ENCODE data around the gene BMP7. TPM values are rescaled to one million over a fixed set of nuclear protein-coding genes. Genes with fewer than 3 reads are reported as not detected.

Gene BMP7
- total and polyA plus RNA-seq, 2 donors (not counting 3 experiments of a cell fraction or from before 2014, with no cell fraction given) = not detected

DNA sequence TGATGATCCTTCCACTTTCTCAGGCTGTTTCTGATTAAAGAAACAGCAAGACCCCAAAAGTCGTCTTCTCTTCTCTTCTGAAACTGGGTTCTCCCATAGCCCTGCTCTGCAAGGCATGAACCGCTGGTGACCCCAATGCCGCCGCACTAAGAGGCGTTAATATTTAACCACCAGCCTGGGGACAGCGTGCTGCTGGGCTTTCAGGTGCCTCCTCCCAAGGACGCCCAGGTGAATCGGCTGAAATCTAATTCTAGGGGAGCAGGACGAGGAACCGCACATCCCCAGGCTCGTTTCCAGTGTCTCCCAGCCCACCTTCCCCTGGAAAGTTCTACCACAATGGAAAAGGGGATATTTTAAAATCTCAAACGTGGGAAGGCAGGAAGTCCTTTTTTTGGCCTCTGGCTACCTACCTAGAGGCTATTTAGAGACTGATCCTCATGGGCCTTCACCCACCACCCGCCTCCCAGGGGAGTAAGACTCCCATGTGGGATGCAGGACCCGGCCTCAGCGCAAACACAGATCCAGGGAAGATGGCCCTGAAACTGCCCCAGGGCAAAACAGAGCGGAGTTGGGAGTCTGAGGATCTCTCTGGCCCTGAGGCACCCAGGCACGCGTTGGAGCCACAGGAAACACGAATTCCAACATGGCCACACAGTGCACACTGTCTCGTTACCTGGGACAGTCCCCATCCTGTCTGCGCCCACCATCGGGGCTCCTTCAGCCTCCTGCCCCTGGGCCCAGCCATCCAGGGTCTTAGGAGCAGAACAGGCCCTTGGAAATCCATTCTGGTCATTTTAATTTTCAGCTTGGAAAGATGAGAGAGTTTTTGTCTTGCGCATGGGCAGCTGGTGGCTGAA is 56.2 kb downstream of the BMP7 start:
- BruUV-seq (replicated peaks) = no TSS peak
- intact Hi-C loops (cut with micrococcal nuclease) = no loop called here
- FAIRE-seq = no peak

More for the DNA sequence above, 56.2 kb downstream of the BMP7 start:
- Histone ChIP-seq H3K4me1 (ENCODE audit: control insufficient read depth, extremely low read depth, insufficient read depth, low read length) (no peaks in the 10 kb centered on the region), H3K4me3 (replicated peaks in 1 of 3; ENCODE audit: insufficient read depth in 1 of 3, low read depth in 1 of 3, low read length in 3 of 3) (no peak overlapping the region), H3K27me3 (ENCODE audit: control insufficient read depth in 2 of 2, insufficient read depth in 2 of 2, low read length in 2 of 2) (no peaks in the 10 kb centered on the region), H3K36me3 (ENCODE audit: control insufficient read depth in 2 of 2, extremely low read depth in 1 of 2, insufficient read depth in 2 of 2, low read length in 2 of 2) (no peaks in the 10 kb centered on the region), H3K9me1 (replicated peaks; ENCODE audit: control insufficient read depth, extremely low read depth, insufficient read depth, low read length) (no peaks in the 10 kb centered on the region), H3K4me2 (ENCODE audit: insufficient read depth, low read length) (no peak overlapping the region), H3K9ac (replicated peaks; ENCODE audit: extremely low read depth, insufficient read depth, low read length) (no peak overlapping the region), H4K20me1 (replicated peaks; ENCODE audit: control insufficient read depth, extremely low read depth, insufficient read depth, low read length) (no peaks in the 10 kb centered on the region), H3K79me2 (ENCODE audit: control insufficient read depth, insufficient read depth, low read length) (no peaks in the 10 kb centered on the region), H3K27ac (ENCODE audit: insufficient read depth, low read depth, low read length) (no peak overlapping the region), H3K9me3 (replicated peaks; ENCODE audit: control insufficient read depth, insufficient read depth, low read length) (no peaks in the 10 kb centered on the region), H2AFZ (ENCODE audit: low read depth, low read length) (no peak overlapping the region)
- no peak for DNase-seq (ENCODE audit: low read depth, low spot score)
- ChIA-PET CTCF (no interaction called here), POLR2A (no interaction called here)
- no peak for TF ChIP-seq JUN (IDR thresholded peaks at IDR 0.05; ENCODE audit: borderline replicate concordance, insufficient read depth, insufficient read length, low read depth)
- no peak for TF ChIP-seq POLR2A (IDR thresholded peaks at IDR 0.05; ENCODE audit: low read depth, low read length)
- TF ChIP-seq, protein P1, sequence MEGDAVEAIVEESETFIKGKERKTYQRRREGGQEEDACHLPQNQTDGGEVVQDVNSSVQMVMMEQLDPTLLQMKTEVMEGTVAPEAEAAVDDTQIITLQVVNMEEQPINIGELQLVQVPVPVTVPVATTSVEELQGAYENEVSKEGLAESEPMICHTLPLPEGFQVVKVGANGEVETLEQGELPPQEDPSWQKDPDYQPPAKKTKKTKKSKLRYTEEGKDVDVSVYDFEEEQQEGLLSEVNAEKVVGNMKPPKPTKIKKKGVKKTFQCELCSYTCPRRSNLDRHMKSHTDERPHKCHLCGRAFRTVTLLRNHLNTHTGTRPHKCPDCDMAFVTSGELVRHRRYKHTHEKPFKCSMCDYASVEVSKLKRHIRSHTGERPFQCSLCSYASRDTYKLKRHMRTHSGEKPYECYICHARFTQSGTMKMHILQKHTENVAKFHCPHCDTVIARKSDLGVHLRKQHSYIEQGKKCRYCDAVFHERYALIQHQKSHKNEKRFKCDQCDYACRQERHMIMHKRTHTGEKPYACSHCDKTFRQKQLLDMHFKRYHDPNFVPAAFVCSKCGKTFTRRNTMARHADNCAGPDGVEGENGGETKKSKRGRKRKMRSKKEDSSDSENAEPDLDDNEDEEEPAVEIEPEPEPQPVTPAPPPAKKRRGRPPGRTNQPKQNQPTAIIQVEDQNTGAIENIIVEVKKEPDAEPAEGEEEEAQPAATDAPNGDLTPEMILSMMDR (IDR thresholded peaks at IDR 0.05; ENCODE audit: extremely low read depth in 1 of 2, insufficient read depth in 1 of 2, low read depth in 1 of 2, low read length in 2 of 2) = no peak
- TF ChIP-seq MYC (IDR thresholded peaks at IDR 0.05; ENCODE audit: low read depth, low read length) = no peak
- no peak for TF ChIP-seq GATA2 (IDR thresholded peaks at IDR 0.05; ENCODE audit: insufficient read depth, insufficient read length, low read depth, low read length)
- dilution Hi-C loops (cut with MboI; ENCODE audit: extremely low pct_ligation_motif_present, low sequenced_read_pairs) = no loop called here

Measured in endothelial cell of umbilical vein (primary cell).